ENCODE results near the gene SLC16A1.

The SLC16A1 gene

GRCh38 chr1:112911506-112912220 is 44.3 kb downstream of the SLC16A1 start:
- DNase-seq (ENCODE audit: low spot score), result no peak
- Histone ChIP-seq H3K27me3 (ENCODE audit: insufficient read depth, poor library complexity, severe bottlenecking) (no peaks in the 10 kb centered on the region), H3K27ac (ENCODE audit: poor library complexity, severe bottlenecking) (no peak overlapping the region)

GRCh38 chr1:112909847-112910246 is 46.1 kb downstream of the SLC16A1 start:
- H3K36me3 ChIP-seq (ENCODE audit: low read depth), result peaks cover 41% of the 10 kb centered on the region
- ATAC-seq (ENCODE audit: low read depth) (no peak), DNase-seq (ENCODE audit: low spot score) (no peak)
- no peak for TF ChIP-seq CTCF (IDR thresholded peaks at IDR 0.05; ENCODE audit: poor library complexity, severe bottlenecking)
- no peaks in the 10 kb centered on the region for H3K27me3 ChIP-seq (ENCODE audit: insufficient read depth, poor library complexity, severe bottlenecking)
- H3K27ac ChIP-seq (ENCODE audit: poor library complexity, severe bottlenecking), result no peak overlapping the region
- H3K9me3 ChIP-seq (ENCODE audit: severe bottlenecking), result no peaks in the 10 kb centered on the region
- H3K4me1 ChIP-seq (ENCODE audit: insufficient read depth, poor library complexity, severe bottlenecking), result peaks cover 21% of the 10 kb centered on the region
- no peak overlapping the region for H3K4me3 ChIP-seq (ENCODE audit: severe bottlenecking)

More at GRCh38 chr1:112911506-112912220, 44.3 kb downstream of the SLC16A1 start:
- H3K4me3 ChIP-seq (ENCODE audit: severe bottlenecking), result no peak overlapping the region
- H3K36me3 ChIP-seq (ENCODE audit: low read depth), result peaks cover 59% of the 10 kb centered on the region
- H3K4me1 ChIP-seq (ENCODE audit: insufficient read depth, poor library complexity, severe bottlenecking), result peaks cover 8% of the 10 kb centered on the region
- H3K9me3 ChIP-seq (ENCODE audit: severe bottlenecking), result no peaks in the 10 kb centered on the region
- no peak for TF ChIP-seq CTCF (IDR thresholded peaks at IDR 0.05; ENCODE audit: poor library complexity, severe bottlenecking)
- no peak for ATAC-seq (ENCODE audit: low read depth)

GRCh38 chr1:112906150-112906698 is 49.8 kb downstream of the SLC16A1 start:
- Histone ChIP-seq H3K27me3 (ENCODE audit: insufficient read depth, poor library complexity, severe bottlenecking) (no peaks in the 10 kb centered on the region), H3K36me3 (ENCODE audit: low read depth) (peaks cover 6% of the 10 kb centered on the region), H3K4me3 (ENCODE audit: severe bottlenecking) (no peak overlapping the region), H3K9me3 (ENCODE audit: severe bottlenecking) (no peaks in the 10 kb centered on the region), H3K4me1 (ENCODE audit: insufficient read depth, poor library complexity, severe bottlenecking) (peaks cover 39% of the 10 kb centered on the region), H3K27ac (ENCODE audit: poor library complexity, severe bottlenecking) (peak overlapping the region; percentile 94)
- ATAC-seq (ENCODE audit: low read depth) (no peak), DNase-seq (ENCODE audit: low spot score) (no peak)
- no peak for TF ChIP-seq CTCF (IDR thresholded peaks at IDR 0.05; ENCODE audit: poor library complexity, severe bottlenecking)

- Histone ChIP-seq H3K27me3 (ENCODE audit: insufficient read depth, poor library complexity, severe bottlenecking) (no peaks in the 10 kb centered on the region), H3K4me3 (ENCODE audit: severe bottlenecking) (no peak overlapping the region), H3K4me1 (ENCODE audit: insufficient read depth, poor library complexity, severe bottlenecking) (peaks cover 39% of the 10 kb centered on the region), H3K36me3 (ENCODE audit: low read depth) (peaks cover 1% of the 10 kb centered on the region), H3K9me3 (ENCODE audit: severe bottlenecking) (no peaks in the 10 kb centered on the region), H3K27ac (ENCODE audit: poor library complexity, severe bottlenecking) (peak overlapping the region; percentile 94)
- no peak for TF ChIP-seq CTCF (IDR thresholded peaks at IDR 0.05; ENCODE audit: poor library complexity, severe bottlenecking)
- no peak for DNase-seq (ENCODE audit: low spot score)
- peak; percentile 14; the same call in 1 of the 3 replicates for ATAC-seq (ENCODE audit: low read depth)
Measured at GRCh38 chr1:112905395-112906149, 50.4 kb downstream of the SLC16A1 start.
